MCF 10A (cell line): ENCODE results near the gene GPC6. TPM values are rescaled to one million over a fixed set of nuclear protein-coding genes. Genes with fewer than 3 reads are reported as not detected.
A peak's percentile ranks its signal among the peaks of the same experiment; 100 is the strongest.

Experiments used
- BruUV-seq: library from RNA; stranded (reverse); fragments of 400-500 nt; replicated peaks from 2 replicates; lab custom pipeline; 2021; lab: Mats Ljungman, UMichigan
- CTCF ChIA-PET: fragments of 300-600 bp; sonication (Branson Sonifier 250); formaldehyde crosslinking; extraction: SDS; loops from one replicate; lab custom pipeline; 2021; ENCODE audit warnings: antibody characterized with exemption, inconsistent platforms; lab: Yijun Ruan, JAX
- POLR2A ChIA-PET: fragments of 300-600, 350-650 bp; sonication (Branson Sonifier 250); formaldehyde crosslinking; extraction: SDS; loops from one replicate; lab custom pipeline; 2020; ENCODE audit warnings: antibody characterized with exemption, inconsistent platforms; lab: Yijun Ruan, JAX
- DNase-seq: peaks from one replicate; pipeline ENCODE4 v3.0.0-alpha.2; 2018; ENCODE audit not compliant: unreplicated experiment
- H3K27ac Mint-ChIP-seq: one replicate; pipeline ENCODE4 v1.8.0; 2022; ENCODE audit warnings: mild to moderate bottlenecking, low read depth, mixed read lengths; ENCODE audit not compliant: unreplicated experiment
- H3K27me3 Mint-ChIP-seq: one replicate; pipeline ENCODE4 v1.8.0; 2022; ENCODE audit warnings: mixed read lengths; ENCODE audit not compliant: insufficient read depth, unreplicated experiment
- H3K36me3 Mint-ChIP-seq: one replicate; pipeline ENCODE4 v1.8.0; 2022; ENCODE audit warnings: mild to moderate bottlenecking, moderate library complexity, mixed read lengths; ENCODE audit not compliant: insufficient read depth, unreplicated experiment
- H3K4me1 Mint-ChIP-seq: one replicate; pipeline ENCODE4 v1.8.0; 2022; ENCODE audit warnings: mixed read lengths; ENCODE audit not compliant: insufficient read depth, unreplicated experiment
- H3K4me3 Mint-ChIP-seq: one replicate; pipeline ENCODE4 v1.8.0; 2022; ENCODE audit warnings: mild to moderate bottlenecking, moderate library complexity, mixed read lengths; ENCODE audit not compliant: unreplicated experiment
- H3K9me3 Mint-ChIP-seq: one replicate; pipeline ENCODE4 v1.8.0; 2022; ENCODE audit warnings: mixed read lengths; ENCODE audit not compliant: unreplicated experiment
- CTCF ChIP-seq: fragments of 200-600 bp; IDR thresholded peaks from one replicate; pipeline ENCODE4 v1.8.0; 2022; ENCODE audit warnings: antibody characterized with exemption, mild to moderate bottlenecking; ENCODE audit not compliant: unreplicated experiment
- intact Hi-C: fragments of 100-400 bp; cut with micrococcal nuclease; formaldehyde crosslinking; loops from 2 replicates; pipeline ENCODE4 v1.14.1; 2022
- total RNA-seq: library from RNA; stranded (reverse); gene quantifications from 2 replicates; pipeline ENCODE4 v1.2.3, GENCODE V29; 2022

The GPC6 gene
- total RNA-seq, 1 experiment from 2014 or later: 8.4 TPM

GRCh38 chr13:94140511-94140910 lies 913.9 kb downstream of the GPC6 start:
- ChIA-PET POLR2A (no interaction called here), CTCF (no interaction called here)
- Mint-ChIP-seq H3K4me3 (no peak overlapping the region), H3K9me3 (no peaks in the 10 kb centered on the region), H3K27ac (no peak overlapping the region), H3K36me3 (peaks cover 6% of the 10 kb centered on the region), H3K4me1 (peaks cover 6% of the 10 kb centered on the region), H3K27me3 (no peaks in the 10 kb centered on the region)
- BruUV-seq: no TSS peak
- peak; percentile 22 for DNase-seq
- intact Hi-C loops: no loop called here
- TF ChIP-seq CTCF: no peak

GRCh38 chr13:94143624-94144350 lies 917.2 kb downstream of the GPC6 start:
- ChIA-PET CTCF (interaction anchor here (1.3 kb wide), 1 partner anchor 11 kb away, joined by 3 read pairs; no protein-coding TSS in a partner anchor), POLR2A (interaction anchor here (0.6 kb wide), 1 partner anchor 69 kb away, joined by 3 read pairs; no protein-coding TSS in a partner anchor)
- no peak for DNase-seq
- H3K9me3 Mint-ChIP-seq: no peaks in the 10 kb centered on the region
- peaks cover 6% of the 10 kb centered on the region for H3K36me3 Mint-ChIP-seq
- no peak overlapping the region for H3K4me3 Mint-ChIP-seq
- H3K27ac Mint-ChIP-seq: no peak overlapping the region
- TF ChIP-seq CTCF: no peak
- intact Hi-C loops: no loop called here
- BruUV-seq: no TSS peak
- H3K4me1 Mint-ChIP-seq: peaks cover 6% of the 10 kb centered on the region
- H3K27me3 Mint-ChIP-seq: no peaks in the 10 kb centered on the region

GRCh38 chr13:94145966-94146365 lies 919.4 kb downstream of the GPC6 start:
- no peak for DNase-seq
- peaks cover 2% of the 10 kb centered on the region for H3K4me1 Mint-ChIP-seq
- no peaks in the 10 kb centered on the region for H3K9me3 Mint-ChIP-seq
- no peak overlapping the region for H3K27ac Mint-ChIP-seq
- intact Hi-C loops: no loop called here
- BruUV-seq: no TSS peak
- H3K27me3 Mint-ChIP-seq: no peaks in the 10 kb centered on the region
- ChIA-PET POLR2A (interaction anchor here (0.7 kb wide), 1 partner anchor 11 kb away, joined by 3 read pairs; no protein-coding TSS in a partner anchor), CTCF (no interaction called here)
- peaks cover 2% of the 10 kb centered on the region for H3K36me3 Mint-ChIP-seq
- no peak for TF ChIP-seq CTCF
- H3K4me3 Mint-ChIP-seq: no peak overlapping the region

- Mint-ChIP-seq H3K36me3 (no peaks in the 10 kb centered on the region), H3K9me3 (no peaks in the 10 kb centered on the region), H3K27ac (no peak overlapping the region), H3K27me3 (no peaks in the 10 kb centered on the region), H3K4me3 (no peak overlapping the region), H3K4me1 (peaks cover 36% of the 10 kb centered on the region)
- no TSS peak for BruUV-seq
- CTCF ChIA-PET: interaction anchor here (1.0 kb wide), 1 partner anchor 192 kb away, joined by 5 read pairs; no protein-coding TSS in a partner anchor
- DNase-seq: no peak
- intact Hi-C loops: no loop called here
- POLR2A ChIA-PET: interaction anchor here (0.5 to 2.0 kb wide), 7 partner anchors 10 to 1073 kb away, joined by 3 to 7 read pairs (median 4); no protein-coding TSS in a partner anchor
- no peak for TF ChIP-seq CTCF
Measured at GRCh38 chr13:94153586-94153985, 927.0 kb downstream of the GPC6 start.
